CMK (cell line): Measurements from ENCODE around the gene AK3.

Source experiments
- DNase-seq: peaks from one replicate; pipeline ENCODE4 v3.0.0-alpha.2; 2010; ENCODE audit warnings: low read depth

Gene AK3

DNA sequence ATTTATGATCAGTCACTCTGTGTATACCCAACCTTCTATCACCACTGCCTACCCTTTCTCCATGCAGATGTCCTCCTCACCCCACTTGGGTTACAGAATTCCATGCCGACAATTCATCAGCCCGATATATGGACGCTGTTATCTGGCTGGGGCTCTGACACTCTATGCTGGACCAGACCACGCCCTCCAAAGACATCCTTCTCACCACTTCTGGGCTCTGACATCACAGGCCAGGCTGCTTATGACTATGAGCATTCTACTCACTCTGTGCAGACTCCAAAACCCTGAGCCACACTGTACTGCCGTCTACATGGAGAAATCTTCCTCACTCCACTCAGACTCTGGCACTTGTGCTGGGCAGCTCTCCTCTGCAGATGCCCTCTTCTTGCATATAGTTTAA lies 7.6 kb upstream of the AK3 start:
- no peak for DNase-seq

DNA sequence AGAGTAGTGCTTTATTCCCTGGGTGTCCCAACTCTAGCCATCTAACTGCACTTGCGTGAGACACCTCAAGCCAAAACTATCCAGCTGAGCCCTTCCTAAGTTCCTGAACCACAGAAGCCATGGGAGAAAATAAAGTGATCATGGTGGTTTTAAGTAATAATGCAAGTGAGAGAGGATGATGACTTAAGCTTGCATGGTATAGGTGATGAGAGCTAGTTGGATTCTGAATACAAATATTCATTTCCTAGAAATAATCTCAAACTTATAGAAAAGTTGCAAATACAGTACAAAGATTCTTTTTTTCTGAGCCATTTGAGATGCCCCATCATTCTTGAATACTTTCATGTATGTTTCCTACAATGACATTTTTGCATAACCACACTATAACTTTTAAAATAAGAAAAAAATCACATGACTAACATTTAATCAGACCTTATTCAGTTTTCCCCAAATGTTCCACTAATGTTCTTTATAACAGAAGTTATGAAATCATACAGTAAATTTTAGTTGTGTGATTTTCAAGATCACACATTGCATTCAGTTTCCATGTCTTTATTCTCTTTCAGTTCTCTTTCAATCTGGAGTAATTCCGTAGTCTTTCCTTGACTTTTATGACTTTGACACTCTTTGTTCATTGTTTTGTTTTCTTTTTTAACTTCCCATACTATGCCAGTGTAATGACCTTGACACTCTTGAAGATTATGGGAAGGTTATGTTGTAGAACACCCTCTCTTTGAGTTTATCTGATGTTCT lies 5.5 kb upstream of the AK3 start:
- no peak for DNase-seq

DNA sequence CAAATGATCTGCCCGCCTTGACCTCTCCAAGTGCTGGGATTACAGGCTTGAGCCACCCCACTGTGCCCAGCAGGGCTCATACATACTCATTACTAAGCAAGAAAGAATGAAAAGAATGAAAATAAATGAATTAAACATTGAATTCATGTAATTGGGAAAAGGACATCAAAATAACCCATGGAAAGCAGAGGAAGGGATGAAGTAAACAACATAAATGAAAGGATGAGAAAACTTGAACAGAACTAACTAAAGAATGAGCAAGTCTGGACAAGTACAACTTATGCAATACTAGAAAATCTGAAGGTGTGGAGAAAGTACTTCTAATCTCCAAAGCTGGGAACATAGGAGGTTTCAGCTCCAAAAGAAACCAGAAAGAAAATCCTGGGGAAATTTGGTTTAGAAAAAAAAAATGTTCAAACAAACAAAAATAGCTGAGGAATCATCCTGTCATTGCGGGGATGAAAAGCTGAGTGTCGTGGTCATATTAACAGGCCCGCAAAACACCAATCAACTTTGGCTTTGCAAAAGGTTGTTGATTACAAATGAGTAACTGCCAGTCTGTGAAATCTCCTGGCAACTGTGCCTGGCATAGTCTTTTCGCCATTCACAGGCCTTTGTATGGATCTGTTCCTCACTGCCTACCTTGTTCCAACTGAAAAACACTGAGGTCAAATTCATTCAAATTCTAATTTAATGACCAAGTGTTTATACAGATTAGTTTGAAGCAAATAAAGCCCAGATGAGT lies 2.3 kb upstream of the AK3 start:
- no peak for DNase-seq

DNA sequence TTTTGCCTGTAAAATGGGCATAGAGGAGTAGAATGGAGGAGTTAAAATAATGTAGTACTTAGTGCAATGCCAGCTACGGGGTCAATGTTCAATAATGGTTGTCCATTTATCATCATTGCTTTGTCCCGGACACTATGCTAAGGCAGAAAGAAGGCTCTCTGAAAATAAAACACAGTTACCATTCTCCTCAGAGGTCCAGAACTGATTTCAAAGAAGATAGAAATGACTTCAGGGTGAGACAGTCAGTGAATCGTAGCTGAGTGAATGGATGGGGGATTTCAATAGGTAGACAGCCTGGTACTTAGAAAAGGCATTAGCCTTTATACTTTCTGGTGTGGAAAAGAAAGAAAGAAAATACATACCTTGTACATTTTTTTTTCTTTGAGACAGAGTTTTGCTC lies 1.2 kb upstream of the AK3 start:
- DNase-seq: no peak

GRCh38 chr9:4741365-4742089 lies 525 bp upstream of the AK3 start:
- no peak for DNase-seq

DNA sequence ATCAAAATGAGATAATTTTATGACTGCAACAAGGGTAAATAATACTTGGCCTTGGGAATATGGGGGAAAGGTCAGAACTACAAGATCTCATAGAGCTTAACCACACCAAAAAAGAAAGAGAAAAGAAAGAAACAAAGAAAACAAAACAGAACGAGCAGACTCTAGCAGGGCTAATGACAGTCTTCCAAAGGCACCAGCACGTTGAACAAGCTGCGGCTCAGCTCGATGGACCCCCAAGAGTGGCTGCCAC lies 689 bp downstream of the AK3 start:
- DNase-seq: no peak

DNA sequence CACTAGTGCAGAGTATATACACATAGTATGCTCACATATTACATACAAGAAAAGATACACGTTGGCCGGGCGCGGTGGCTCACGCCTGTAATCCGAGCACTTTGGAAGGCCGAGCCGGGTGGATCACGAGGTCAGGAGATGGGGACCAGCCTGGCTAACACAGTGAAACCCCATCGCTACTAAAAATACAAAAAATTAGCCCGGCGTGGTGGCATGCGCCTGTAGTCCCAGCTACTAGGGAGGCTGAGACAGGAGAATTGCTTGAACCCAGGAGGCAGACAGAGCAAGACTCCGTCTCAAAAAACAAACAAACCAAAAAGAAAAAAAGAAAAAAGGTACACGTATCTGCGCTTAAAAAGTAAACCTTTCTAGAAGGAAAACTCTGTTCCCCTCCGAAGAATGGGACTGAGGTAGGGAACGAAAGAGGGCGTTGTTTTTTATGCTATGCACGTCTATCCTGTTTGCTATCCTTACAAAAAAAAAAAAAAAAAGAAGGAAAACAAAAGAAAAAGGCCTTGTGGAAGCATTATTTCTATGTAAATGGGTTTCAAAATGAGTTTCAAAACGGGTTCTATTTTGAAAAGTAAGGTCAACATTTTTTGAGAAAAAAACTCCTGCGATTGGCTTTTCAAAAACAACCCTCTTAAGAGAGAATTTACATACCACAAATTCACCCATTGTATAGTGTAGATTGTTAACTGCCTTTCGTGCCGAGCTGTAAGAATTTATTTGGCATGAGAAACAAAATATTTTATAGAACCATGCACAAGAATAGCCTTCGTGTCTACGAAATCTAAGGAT lies 1.2 kb downstream of the AK3 start:
- no peak for DNase-seq

DNA sequence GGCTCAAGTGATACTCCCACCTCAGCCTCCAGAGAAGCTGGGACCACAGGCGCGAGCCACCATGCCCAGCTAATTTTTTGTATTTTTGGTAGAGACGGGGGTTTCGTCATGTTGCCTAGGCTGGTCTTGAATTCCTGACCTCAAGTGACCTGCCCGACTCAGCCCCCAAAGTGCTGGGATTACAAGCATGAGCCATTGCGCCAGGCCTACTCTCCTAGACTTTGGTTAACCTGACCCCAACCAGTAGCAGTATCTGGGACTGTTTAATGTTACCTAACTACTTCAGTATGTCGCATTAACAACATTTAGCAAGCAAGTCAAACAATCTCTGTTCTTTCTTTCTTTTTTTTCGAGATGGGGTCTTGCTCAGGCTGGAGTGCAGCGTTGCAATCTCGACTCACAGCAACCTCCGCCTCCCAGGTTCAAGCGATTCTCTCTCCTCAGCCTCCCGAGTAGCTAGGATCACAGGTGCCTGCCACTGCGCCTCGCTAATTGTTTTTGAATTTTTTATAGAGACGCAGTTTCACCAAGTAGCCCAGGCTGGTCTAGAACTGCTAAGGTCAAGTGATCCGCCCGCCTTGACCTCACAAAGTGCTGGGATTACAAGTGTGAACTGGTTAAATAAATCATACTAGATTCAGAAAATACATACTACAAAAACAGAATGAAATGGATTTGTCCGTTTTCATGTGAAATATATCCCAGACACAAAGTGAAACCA lies 2.0 kb downstream of the AK3 start:
- DNase-seq: no peak

DNA sequence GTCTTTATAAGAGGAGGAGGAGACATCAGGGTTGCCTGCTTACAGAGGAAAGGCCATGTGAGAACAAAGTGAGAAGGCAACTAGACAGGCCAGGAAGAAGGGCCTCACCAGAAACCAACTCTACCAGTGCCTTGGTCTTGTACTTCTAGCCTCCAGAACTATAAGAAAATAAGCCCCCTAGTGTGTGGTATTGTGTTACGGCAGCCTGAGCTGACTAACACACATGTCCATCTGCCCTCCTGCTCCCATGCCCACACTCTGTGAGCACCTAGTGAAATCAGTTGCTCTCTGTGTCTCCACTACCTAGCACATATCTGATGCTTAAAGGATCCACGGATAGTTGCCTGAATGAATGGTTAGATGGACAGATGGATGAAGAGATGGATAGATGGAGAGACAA lies 6.9 kb downstream of the AK3 start:
- DNase-seq: no peak

GRCh38 chr9:4732890-4733289 lies 8.1 kb downstream of the AK3 start:
- no peak for DNase-seq

DNA sequence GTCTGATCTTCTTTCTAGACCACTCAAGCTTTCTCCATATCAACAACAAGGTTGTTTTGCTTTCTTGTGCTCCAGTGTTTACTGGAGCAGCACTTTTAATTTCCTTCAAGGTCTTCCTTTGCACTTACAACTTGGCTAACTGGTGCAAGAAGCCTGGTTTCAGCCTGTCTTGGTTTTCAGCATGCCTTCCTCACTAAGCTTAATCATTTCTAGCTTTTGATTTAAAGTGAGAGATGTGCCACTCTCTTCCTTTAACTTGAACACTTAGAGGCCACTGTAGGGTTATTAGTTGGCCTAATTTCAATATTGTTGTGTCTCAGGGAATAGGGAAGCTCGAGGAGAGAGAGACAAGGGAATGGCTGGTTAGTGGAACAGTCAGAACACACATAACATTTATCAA lies 13.4 kb downstream of the AK3 start:
- no peak for DNase-seq

DNA sequence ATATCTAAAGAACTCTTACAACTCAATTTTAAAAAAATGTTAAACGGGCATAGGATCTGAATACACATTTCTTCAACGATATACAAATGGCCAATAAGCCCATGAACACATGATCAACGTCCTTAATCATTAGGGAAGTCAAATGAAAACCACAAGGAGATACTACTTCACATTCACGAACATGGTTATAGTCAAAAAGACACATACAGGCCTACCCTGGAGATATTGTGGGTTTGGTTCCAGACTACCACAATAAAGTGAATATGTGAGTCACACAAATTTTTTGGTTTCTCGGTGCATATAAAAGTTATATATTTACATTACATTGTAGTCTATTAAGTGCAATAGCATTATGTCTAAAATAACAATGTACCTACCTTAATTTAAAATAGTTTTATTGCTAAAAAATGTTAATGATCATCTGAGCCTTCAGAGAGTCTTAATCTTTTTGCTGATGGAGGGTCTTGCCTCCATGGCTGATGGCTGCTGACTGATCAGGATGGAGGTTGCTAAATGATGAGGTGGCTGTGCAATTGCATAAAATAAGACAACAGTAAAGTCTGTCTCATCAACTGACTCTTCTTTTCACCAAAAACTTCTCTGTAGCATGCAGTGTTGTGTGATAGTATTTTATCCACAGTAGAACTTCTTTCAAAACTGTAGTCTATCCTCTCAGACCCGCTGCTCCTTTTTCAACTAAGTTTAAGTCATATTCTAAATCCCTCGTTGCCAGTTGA lies 15.1 kb downstream of the AK3 start:
- DNase-seq: no peak

- DNase-seq: no peak
These were observed 19.3 kb downstream of the AK3 start for GRCh38 chr9:4721736-4722135.

GRCh38 chr9:4718911-4719310 lies 22.1 kb downstream of the AK3 start:
- DNase-seq: no peak

GRCh38 chr9:4717815-4718214 lies 23.2 kb downstream of the AK3 start:
- DNase-seq: no peak

DNA sequence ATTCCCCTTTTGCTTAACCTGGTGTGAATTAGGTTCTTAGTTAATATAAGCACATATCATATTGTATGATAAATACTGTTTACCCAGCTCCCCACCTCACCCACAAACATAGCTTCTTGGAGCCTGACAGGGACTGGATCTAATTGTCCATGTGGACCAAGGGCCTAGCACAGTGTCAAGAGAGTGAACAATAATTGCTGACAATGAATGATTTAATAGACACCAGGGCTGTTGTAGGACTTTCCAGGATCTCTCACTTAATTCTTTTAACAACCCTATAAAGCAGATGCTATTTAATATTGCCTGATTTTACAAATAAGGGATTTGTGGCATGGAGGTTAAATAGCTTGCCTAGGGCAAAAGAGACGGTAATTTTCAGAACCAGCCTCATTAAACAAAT lies 24.8 kb downstream of the AK3 start:
- no peak for DNase-seq

DNA sequence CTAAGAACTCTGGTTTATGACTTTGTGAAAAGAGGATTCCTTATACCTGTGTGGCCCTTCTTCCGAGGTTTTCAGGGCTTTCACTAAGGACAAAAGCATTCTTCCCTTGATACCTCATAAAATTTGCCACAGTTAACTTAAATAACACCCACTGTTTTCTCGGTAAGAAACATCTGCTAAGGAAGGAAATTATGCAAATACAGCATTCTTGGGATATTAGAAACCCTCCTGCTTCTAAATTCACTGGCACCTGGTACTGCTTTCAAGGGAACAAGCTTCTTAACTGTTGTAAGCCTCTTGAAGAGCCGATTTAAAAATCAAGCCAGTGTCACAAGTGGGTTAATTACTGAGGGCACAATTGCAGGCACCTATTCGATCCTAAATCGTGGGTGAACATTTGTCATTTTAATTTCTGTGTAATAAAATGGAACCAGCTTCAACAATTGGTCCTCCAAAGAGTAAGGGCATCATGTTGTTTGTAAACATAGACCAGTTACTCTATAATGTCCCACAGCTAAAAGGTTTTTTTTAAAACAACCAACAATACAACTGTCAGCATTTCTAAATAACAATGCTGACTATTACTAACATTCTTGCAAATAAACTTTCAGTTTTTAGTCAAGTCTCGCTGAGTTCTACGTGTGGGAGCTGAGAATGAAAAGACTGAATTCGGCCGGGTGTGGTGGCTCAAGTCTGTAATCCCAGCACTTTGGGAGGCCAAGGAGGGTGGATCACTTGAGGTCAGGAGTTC lies 26.6 kb downstream of the AK3 start:
- no peak for DNase-seq

- DNase-seq: no peak
These were observed 27.2 kb downstream of the AK3 start for GRCh38 chr9:4713849-4714248.

DNA sequence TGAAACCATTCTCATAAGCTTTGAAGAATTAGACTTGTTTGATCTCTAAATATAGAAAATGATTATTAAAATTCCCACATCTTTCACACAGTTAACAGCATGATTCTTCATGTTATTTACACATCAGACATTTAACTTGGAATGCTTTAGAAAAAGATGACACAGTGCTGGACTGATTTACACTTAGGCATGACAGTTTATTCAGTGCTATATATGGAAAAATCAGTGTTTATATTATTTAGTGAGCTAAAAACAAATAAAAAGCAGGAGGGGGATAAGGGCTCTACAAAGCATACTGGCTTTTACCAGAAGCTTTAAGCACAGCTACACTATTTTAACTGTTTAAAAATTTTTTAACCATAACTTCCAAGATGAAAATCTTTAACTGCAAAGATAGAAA lies 31.6 kb downstream of the AK3 start:
- DNase-seq: no peak

DNA sequence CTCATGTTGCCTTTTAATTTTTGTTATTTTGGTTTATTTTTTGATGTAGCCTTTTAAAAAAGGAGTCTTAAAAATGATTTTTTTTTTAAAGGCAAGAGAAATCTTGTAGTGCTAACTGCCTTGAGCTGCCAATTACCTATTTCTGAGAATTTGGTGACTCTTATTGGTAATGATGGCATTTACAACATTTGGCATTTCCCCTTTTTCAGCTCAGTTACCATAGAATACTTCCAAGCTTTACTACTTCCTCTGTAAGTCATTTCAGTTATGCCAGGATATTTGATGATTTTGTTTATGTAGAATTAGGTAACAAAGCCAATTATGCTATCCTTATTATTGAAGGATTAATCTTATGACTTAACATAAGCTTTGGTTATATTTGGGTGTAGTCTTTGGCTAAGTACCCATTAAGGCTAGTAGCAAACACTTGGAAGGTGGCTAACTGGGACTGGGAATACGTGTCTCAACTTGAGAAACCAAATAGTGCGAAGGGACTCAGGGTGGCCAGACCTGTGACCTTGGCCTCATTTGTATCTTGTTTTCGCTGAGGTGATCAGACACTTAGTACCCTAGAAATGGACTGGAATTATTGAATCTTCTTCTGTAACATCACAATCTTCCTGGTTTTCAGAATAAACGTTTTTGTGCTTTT lies 33.9 kb downstream of the AK3 start:
- DNase-seq: no peak
